ENCODE results near the gene XRCC1. TPM values are rescaled to one million over a fixed set of nuclear protein-coding genes. Genes with fewer than 3 reads are reported as not detected.

The XRCC1 gene
- total and polyA plus RNA-seq, 2 of the 8 experiments (the other 6 are each of a cell fraction or from before 2014, with no cell fraction given): 42.5 to 44.4 TPM

DNA sequence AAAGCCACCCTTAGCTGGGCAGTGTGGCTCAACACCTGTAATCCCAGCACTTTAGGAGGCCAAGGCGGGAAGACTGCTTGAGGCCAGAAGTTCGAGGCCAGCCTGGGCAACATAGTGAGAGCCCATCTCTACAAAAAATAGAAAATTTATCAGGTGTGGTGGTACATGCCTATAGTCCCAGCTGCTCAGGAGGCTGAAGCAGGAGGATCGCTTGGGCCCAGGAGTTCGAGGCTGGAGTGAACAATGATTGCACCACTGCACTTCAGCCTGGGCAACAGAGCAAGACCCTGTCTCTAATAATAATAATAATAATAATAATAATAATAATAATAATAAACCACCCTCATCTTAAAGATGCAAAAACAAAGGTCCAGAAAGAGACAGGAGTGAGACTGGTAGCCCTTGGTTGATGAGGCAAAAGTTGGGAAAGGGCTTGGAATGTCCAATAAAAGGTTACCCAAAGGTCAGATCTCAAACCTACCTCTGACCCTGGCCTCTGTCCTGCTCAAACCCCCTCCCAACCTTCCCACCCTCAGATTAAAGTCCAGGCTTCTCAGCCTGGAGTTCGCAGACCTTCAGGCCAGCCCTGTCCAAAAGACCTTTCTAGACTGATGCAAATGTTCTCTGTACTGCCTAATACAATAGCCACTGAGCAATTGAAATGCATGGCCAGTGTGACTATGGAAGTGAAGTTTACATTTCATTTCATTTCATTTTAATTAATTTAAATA lies 33.2 kb downstream of the XRCC1 start:
- no peak overlapping the region for H2BK15ac ChIP-seq (ENCODE audit: low read length)
- H3K9ac ChIP-seq (replicated peaks in 1 of 4; ENCODE audit: extremely low read depth in 1 of 4, low read depth in 3 of 4, low read length in 3 of 4): no peak overlapping the region
- no peaks in the 10 kb centered on the region for H3K79me2 ChIP-seq (ENCODE audit: control insufficient read depth in 1 of 2, insufficient read depth in 2 of 2, low read length in 2 of 2)
- WGBS, 2 experiments (ENCODE audit: extremely low coverage in 1 of 2, insufficient coverage in 1 of 2, insufficient read length in 1 of 2, insufficient replicate concordance in 2 of 2, low coverage in 1 of 2, low lambda C conversion rate in 2 of 2, missing lambda C conversion rate in 1 of 2): 89% methylated on average over 5 of the region's 5 CpGs; no CpG with 5 or more reads in 1 of the 2 experiments
- H3K56ac ChIP-seq (replicated peaks; ENCODE audit: insufficient read length, low read depth, low read length): no peak overlapping the region
- no peak overlapping the region for H2AK5ac ChIP-seq (ENCODE audit: low read depth, low read length)
- no peaks in the 10 kb centered on the region for H3K4me1 ChIP-seq (replicated peaks in 1 of 4; ENCODE audit: control insufficient read depth in 3 of 4, insufficient read depth in 4 of 4, low read length in 3 of 4)
- no peak overlapping the region for H3K18ac ChIP-seq (ENCODE audit: extremely low read depth, low read length)
- H3K27ac ChIP-seq (ENCODE audit: low read depth, low read length): no peak overlapping the region
- no peak overlapping the region for H2BK20ac ChIP-seq (ENCODE audit: low read length)
- TF ChIP-seq TBP (IDR thresholded peaks at IDR 0.05; ENCODE audit: low read depth, low read length) (no peak), ASH2L (IDR thresholded peaks at IDR 0.05; ENCODE audit: low read length) (no peak), CEBPB (IDR thresholded peaks at IDR 0.05; ENCODE audit: low read depth, low read length) (no peak), TEAD4 (IDR thresholded peaks at IDR 0.05; ENCODE audit: low read depth, low read length) (no peak)
- TF ChIP-seq, protein P1, sequence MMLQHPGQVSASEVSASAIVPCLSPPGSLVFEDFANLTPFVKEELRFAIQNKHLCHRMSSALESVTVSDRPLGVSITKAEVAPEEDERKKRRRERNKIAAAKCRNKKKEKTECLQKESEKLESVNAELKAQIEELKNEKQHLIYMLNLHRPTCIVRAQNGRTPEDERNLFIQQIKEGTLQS (IDR thresholded peaks at IDR 0.05; ENCODE audit: insufficient read depth, low read depth, low read length): no peak
- H2BK5ac ChIP-seq (ENCODE audit: low read depth, low read length): no peak overlapping the region
- CTCF ChIA-PET (ENCODE audit: partially characterized antibody): interaction anchor here (8.0 kb wide), 1 partner anchor 13 kb away, joined by 62 read pairs; no protein-coding TSS in a partner anchor
- POLR2A ChIA-PET (ENCODE audit: partially characterized antibody): interaction anchor here (0.8 to 1.2 kb wide), 2 partner anchors 20 to 55 kb away, joined by 3 to 4 read pairs; no protein-coding TSS in a partner anchor
- H2AFZ ChIP-seq (ENCODE audit: low read length): no peak overlapping the region
- no peak overlapping the region for H4K8ac ChIP-seq (ENCODE audit: extremely low read depth, insufficient read depth, low read length)
- no peaks in the 10 kb centered on the region for H4K20me1 ChIP-seq (replicated peaks in 1 of 2; ENCODE audit: control insufficient read depth in 1 of 2, insufficient read depth in 2 of 2, low read length in 2 of 2)
- no peak overlapping the region for H3K23ac ChIP-seq (ENCODE audit: insufficient read length)
- H3K36me3 ChIP-seq (ENCODE audit: control insufficient read depth in 2 of 4, insufficient read depth in 4 of 4, low read length in 3 of 4): peaks cover 10 to 61% (median 37%) of the 10 kb centered on the region in 4 experiments; a peak in 7 of 8 replicates
- peaks cover 0 to 7% of the 10 kb centered on the region in 2 experiments; a peak in 1 of 4 replicates for H3K9me3 ChIP-seq (ENCODE audit: insufficient read depth in 2 of 2, low read depth in 1 of 2, low read length in 1 of 2)
- H4K91ac ChIP-seq (replicated peaks; ENCODE audit: insufficient read length, low read length): no peak overlapping the region
- no peak overlapping the region for H2BK120ac ChIP-seq (replicated peaks; ENCODE audit: low read depth, low read length)
- H3K79me1 ChIP-seq (ENCODE audit: low read depth, low read length): no peaks in the 10 kb centered on the region
- no peak overlapping the region for H3K4me3 ChIP-seq (ENCODE audit: extremely low read depth in 1 of 4, insufficient read depth in 2 of 4, low read depth in 3 of 4, low read length in 4 of 4)
- no peaks in the 10 kb centered on the region; a peak in 1 of 7 replicates for H3K27me3 ChIP-seq (replicated peaks in 1 of 4; ENCODE audit: control insufficient read depth in 3 of 4, extremely low read depth in 1 of 4, insufficient read depth in 3 of 4, low read length in 3 of 4)
- no peak overlapping the region for H3K4me2 ChIP-seq (ENCODE audit: insufficient read depth in 1 of 2, low read depth in 2 of 2, low read length in 2 of 2)
- no peak overlapping the region for H2BK12ac ChIP-seq (ENCODE audit: low read depth, low read length)
- H3K14ac ChIP-seq (ENCODE audit: insufficient read length): no peak overlapping the region
- no peak overlapping the region for H4K5ac ChIP-seq (ENCODE audit: insufficient read length, low read depth, low read length)
- no peak overlapping the region for H3K4ac ChIP-seq (replicated peaks; ENCODE audit: insufficient read length, low read depth, low read length)
- no peaks in the 10 kb centered on the region for H3K23me2 ChIP-seq (ENCODE audit: low read depth, low read length)
- FAIRE-seq (no peak), DNase-seq (ENCODE audit: low read depth in 1 of 2, low spot score in 2 of 2) (no peak)
